ENCODE data around the gene PRSS33. TPM values are rescaled to one million over a fixed set of nuclear protein-coding genes. Genes with fewer than 3 reads are reported as not detected.

The PRSS33 gene
- total RNA-seq, 1 donor from 2014 or later = not detected

DNA sequence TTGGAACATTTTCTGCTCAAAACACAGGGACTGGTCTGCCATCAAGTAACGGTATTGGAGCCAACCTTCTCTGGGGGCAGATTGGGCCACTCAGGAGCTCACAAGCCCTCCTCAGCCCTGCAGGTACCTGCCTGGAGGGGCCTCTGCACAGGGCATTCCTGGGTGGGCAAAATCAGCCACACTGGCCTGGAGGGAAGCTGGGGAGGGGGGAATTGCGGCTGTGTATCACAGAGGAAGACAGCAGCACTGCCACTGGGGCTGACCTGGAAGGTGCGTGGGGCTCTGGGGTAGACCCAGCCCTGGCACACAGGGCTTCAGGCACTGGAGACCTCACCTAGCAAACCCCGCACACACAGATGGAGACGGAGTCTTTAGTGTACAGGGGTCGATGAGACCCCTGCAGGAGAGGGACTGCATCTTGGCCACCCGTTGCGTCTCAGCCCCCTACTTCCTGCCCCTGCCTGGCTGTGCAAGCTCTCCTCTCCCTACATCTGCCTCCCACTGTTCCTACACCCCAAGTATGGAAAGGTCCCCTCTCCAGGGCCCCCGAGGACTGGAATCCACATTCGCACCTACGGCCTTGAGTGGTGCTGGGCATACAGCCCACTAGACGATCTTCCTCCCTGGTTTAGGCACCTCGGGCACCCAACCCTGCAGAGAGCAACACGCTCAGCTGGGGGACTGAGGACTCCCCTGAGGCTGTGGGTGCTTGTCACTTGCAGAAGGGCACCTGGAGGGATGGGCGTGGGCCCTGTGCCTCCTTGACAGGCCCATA lies 42.1 kb downstream of the PRSS33 start:
- DNase-seq (ENCODE audit: extremely low read depth, low read depth, low spot score) = no peak

DNA sequence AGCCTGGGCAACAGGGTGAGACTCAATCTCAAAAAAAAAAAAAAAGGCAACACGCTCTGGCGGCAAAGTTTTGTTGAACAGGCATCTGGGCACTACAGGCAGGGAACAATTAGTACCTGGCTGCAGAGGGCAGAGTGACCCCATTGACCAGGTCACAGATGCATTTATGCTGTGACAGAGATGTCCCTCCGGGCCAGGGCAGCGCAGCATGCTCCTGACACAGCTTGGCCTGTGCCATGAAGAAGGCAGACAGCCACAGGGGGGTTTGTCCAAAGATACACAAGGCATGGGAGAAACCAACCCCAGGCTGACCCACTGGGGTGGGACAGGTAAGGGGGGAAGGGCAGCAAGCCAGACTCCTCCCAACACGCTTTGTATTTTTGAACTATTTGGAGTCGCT lies 42.6 kb downstream of the PRSS33 start:
- DNase-seq (ENCODE audit: extremely low read depth, low read depth, low spot score) = no peak

DNA sequence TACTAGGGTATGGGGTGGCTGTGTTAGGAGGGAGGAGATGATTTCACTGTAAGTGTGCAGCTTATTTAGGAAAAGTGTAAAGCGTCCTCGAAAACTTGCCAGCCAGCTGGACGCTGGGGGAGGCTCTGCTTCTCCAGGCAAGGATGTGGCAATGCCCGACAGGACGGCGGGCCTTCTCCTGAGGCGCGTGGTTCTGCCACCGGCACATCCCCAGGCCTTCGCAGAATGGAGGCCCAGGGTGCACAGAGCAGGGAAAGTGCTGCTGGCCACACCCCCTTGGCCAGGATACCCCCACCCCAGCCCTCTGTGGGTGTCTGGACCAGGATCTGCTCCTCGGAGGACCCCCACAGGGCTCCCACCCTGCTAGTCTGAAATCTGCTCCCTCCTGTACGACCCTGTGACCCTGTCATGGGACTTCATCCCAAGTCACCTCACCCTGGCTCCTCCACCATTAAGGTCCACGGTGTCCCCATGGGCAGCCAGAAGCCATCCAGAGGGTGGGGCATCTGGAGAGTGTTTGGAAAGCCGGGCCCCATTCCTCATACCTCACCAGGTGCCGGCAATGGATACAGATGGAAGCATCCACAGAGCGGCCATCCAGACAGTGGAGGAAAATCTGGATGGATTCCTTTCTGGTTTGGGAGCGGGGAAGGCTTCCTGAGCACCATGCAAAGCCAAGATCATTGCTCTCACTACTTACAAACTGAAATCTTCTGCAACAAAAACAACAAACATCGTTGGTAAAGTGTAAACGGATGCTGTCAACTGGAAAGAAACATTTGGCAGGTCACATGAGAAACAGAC lies 44.2 kb downstream of the PRSS33 start:
- no peak for DNase-seq (ENCODE audit: extremely low read depth, low read depth, low spot score)

DNA sequence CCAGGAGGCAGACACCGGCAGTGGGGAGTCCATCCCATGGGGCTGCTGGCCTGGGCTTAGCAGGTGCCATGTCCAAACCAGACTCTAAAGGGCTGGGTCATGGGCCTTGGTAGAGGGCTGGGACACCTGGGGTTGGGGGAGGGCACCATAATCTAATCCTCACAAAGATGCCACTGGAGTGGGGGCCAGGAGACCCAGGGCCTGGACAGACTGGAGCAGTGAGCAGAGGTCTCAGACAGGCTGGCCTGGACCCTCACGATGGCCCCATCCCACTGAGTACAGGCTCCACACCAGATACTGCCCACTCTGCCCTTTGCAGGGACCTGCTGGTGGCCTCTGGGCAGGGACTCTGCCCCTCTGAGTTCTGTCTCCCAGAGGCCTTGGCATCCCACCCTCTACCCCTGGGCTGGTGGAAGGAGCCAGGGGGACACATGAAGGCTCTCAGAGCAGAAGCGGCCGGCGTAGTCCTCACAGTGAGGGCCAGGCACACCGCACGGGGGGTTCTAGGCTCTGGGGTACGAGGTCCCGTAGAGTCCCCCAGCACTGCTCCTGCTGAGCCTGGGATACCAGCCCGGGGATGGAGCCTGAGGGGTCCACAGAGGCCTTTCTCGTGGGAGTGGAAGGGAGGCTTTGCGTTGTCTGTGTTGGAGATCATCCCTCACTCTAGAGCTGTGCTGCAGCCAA lies 44.9 kb downstream of the PRSS33 start:
- no peak for DNase-seq (ENCODE audit: extremely low read depth, low read depth, low spot score)

DNA sequence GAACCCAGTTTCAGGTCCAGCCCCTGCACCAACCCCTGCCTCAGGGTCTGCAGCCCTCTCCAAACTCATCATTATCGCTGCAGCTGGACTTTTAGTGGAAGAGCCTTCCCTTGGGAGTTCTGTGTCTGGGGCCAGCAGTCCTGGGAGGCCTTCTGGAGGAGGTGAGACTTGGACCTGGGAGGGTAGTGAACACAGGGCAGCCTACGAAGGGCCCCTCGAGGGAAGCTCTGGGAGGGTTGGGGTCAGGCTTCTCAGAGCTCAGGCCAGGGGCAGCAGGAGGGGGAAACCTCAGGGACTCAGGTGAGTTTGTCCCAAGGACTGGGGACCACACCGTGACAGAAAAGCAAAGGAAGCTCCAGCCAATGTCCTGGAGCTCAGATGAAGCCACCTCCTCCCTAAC lies 46.2 kb downstream of the PRSS33 start:
- DNase-seq (ENCODE audit: extremely low read depth, low read depth, low spot score) = no peak

DNA sequence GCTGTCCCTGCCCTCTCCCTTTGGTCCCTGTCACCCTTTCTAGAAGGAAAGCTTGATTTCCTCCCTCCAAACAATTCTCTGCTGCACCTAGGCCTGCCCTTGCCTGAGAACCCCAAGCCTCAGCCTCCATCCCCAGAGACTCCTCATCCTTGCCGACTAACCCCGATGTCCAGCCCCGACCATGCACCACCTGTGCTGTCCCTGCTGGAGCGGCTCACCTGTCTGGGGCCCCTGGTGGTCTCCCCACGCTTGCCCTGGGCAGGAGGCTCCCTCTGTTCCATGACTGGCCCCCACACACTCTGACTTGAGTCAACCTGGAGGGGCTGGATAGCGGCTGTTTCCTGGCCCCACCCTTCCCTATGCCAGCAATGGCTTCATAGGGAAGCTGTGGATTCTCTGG lies 46.9 kb downstream of the PRSS33 start:
- no peak for DNase-seq (ENCODE audit: extremely low read depth, low read depth, low spot score)

DNA sequence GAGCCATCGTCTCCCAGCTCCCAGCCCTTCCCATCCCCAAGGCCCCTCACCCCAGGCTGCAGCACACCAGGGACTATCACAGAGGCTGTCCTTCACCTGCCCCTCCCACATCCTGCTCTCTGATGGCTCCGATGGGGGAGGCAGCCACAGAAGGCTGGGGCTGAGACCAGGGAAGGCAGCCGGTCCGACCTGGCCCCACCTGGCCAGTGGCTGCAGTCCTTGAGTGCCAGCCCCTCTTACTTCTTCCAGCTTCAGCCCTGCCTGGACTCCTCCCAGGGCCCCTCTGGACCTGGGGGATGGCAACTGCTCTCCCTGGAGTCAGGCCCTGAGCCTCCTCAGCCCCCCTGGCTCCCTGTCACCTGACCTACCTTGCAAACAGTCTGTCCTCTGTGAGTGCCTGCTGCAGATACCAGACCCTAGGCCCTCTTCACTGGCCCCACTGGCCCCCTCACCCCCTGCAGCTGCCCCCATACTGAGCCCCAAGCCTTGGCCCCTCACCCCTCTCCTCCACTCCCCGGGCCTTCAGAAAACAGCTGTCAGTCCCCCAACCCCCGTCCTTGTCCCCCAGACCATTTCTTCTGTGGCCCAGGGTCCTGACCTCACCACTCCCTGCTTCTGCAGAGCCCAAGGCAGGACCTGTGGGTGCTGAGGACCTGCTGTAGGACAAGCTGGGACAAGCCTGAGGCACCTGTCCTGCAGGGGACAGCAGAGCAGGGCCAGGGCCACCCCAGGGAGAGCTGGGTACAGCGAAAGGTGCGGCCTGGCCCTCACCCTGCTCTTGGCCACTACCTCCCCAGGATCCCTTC lies 47.5 kb downstream of the PRSS33 start:
- no peak for DNase-seq (ENCODE audit: extremely low read depth, low read depth, low spot score)

DNA sequence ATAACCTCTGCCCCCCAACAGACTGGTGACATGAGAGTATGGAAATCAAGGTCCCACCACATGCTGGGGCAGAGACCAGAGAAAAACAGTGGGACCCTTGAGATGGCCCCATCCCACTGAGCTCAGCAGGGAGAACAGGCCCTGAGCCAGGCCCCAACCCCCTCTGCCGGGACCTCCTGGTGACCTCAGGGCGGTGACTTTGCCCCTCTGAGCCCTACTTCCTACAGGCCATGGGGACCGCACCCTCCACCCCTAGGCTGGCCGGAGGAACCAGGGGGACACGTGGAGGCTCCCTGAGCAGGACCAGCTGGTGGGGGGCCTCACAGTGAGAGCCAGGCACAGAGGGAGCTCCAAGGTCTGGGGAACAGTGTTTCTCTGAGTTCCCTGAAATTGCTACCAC lies 48.7 kb downstream of the PRSS33 start:
- no peak for DNase-seq (ENCODE audit: extremely low read depth, low read depth, low spot score)

DNA sequence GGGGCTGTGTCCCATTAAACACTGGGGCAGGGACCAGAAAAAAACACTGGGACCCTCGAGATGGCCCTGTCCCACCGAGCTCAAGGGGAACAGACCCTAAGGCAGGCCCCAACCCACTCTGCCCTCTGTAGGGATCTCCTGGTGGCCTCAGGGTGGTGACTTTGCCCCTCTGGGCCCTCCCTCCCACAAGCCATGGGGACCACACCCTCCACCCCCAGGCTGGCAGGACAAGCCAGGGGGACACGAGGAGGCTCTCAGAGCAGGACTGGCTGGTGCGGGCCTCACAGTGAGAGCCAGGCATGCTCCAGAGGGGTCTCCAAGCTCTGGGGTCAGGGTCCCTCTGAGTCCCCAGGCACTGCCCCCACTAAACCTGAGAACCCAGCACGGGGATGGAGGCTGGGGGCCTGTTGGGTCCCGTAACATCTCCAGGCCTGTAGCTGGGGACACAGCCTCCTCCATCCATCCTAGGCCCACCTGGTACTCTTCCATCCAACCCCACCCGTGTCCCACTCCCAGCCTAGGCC lies 49.4 kb downstream of the PRSS33 start:
- DNase-seq (ENCODE audit: extremely low read depth, low read depth, low spot score) = no peak

DNA sequence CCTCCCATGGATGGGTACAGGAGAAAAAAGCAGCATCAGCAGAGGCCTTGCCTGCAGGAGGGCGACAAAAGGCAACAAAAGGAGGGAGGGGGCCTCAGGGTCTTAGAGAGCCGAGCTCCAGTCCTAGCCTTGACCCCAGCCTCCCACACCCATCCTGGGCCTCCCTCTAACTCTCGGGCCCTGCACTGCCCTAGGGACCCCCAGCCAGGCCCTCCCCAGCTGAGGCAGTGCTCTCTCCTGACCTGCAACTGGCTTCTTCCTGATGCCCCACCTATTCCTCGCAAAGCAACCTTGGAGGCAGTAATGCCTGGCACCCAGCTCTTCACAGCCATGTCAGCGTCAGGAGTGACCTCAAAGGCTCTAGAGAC lies 50.1 kb downstream of the PRSS33 start:
- no peak for DNase-seq (ENCODE audit: extremely low read depth, low read depth, low spot score)

DNA sequence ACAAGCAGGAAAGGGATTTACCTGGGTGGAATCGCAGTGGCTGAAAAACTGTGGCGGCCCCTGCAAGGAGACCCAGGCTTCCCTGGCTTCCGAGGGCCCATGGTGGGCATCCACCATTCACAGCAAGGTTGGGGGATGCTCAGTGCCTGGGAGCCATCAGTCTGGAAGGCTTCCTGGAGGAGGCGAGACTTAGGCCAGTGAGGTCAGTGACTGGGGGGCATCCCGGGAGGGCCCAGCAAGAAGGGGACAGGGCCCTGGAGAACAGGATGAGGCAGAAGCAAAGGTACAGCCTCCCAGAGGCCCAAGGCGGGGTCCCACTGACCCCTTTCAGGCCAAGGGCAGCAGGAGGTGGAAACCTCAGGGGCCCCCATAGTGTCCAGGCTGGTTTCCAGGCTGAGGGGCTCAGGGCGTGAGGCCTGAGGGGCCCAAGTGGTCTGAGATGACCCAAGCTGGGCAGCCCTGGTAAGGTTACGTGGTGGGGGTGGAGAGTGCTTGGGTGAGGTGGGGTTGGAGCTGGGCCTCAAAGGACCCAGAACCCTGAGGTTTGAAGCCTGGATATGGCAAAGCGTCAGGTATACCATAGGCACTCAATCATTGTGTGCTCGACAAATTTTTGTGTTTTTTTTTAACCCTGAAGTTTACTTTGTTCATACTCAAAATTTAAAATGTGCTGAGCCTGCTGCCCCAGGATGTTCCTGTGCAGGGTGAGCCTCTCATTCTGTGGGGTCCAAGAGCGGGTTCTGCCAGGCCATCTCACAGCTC lies 50.7 kb downstream of the PRSS33 start:
- no peak for DNase-seq (ENCODE audit: extremely low read depth, low read depth, low spot score)

DNA sequence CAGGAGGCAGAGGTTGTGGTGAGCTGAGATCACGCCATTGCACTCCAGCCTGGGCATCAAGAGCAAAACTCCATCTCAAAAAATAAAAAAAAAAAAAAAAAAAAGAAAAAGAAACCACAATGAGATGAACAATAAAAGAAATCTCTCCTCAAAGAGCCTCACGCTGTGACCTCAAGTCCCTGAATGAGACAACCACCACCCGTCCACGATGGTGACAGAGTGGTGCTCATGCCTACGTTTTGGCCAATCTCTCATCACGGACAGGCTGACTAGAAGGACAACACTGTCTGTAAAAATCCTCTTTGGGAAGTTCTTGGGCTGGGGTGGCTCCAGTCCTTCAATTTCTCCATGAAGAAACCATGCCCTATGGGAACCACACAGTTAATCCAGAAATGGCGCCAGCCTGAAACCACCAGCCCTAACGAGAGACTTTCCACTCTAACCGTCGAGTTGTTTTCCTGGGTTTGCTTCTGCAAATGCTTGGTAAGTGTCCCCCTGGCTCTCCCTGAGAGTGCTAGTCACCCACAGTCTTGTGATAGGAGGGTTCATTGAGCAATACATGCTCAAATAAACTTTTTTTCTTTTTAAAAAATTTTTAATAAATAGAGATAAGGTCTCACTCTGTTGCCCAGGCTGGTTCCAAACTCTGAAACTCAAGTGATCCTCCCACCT lies 52.4 kb downstream of the PRSS33 start:
- no peak for DNase-seq (ENCODE audit: extremely low read depth, low read depth, low spot score)

Other genes starting within 250 kb of the PRSS33 start
- gene PDPK1, start 249.5 kb downstream of the PRSS33 start, total RNA-seq = 21.0 and 32.0 TPM in 2 replicates
- 40.2 and 66.9 TPM in 2 replicates for gene KCTD5, start 105.0 kb downstream of the PRSS33 start, total RNA-seq
- gene PRSS27, start 67.3 kb downstream of the PRSS33 start, total RNA-seq = 0.05 and 1.1 TPM in 2 replicates
- gene SRRM2, start 34.9 kb downstream of the PRSS33 start, total RNA-seq = 117 and 239 TPM in 2 replicates
- gene ELOB, start 10.3 kb downstream of the PRSS33 start, total RNA-seq = 231 and 338 TPM in 2 replicates
- gene PRSS41, start 10.9 kb upstream of the PRSS33 start, total RNA-seq = not detected in 2 replicates
- gene PRSS21, start 29.7 kb upstream of the PRSS33 start, total RNA-seq = not detected in 2 replicates
- gene ZG16B, start 42.7 kb upstream of the PRSS33 start, total RNA-seq = 0.99 TPM in 1 of 2 replicates, not detected in the other
- 0.44 TPM in 1 of 2 replicates, not detected in the other for gene PRSS22, start 70.6 kb upstream of the PRSS33 start, total RNA-seq
- 81.6 and 96.0 TPM in 2 replicates for gene FLYWCH2, start 95.7 kb upstream of the PRSS33 start, total RNA-seq
- gene FLYWCH1, start 124.4 kb upstream of the PRSS33 start, total RNA-seq = 49.2 and 56.5 TPM in 2 replicates
- 0.15 TPM in 1 of 2 replicates, not detected in the other for gene KREMEN2, start 176.7 kb upstream of the PRSS33 start, total RNA-seq
- 10.7 and 14.9 TPM in 2 replicates for gene PAQR4, start 181.8 kb upstream of the PRSS33 start, total RNA-seq
- gene PKMYT1, start 192.9 kb upstream of the PRSS33 start, total RNA-seq = 9.0 and 12.9 TPM in 2 replicates
- not detected in 2 replicates for gene CLDN9, start 225.4 kb upstream of the PRSS33 start, total RNA-seq
- 0.12 and 12.9 TPM in 2 replicates for gene CLDN6, start 230.6 kb upstream of the PRSS33 start, total RNA-seq
- gene TNFRSF12A, start 232.8 kb upstream of the PRSS33 start, total RNA-seq = 202 and 204 TPM in 2 replicates
- 24.7 and 32.6 TPM in 2 replicates for gene HCFC1R1, start 236.4 kb upstream of the PRSS33 start, total RNA-seq
- 20.7 and 28.9 TPM in 2 replicates for gene THOC6, start 236.5 kb upstream of the PRSS33 start, total RNA-seq
- gene BICDL2, start 249.4 kb upstream of the PRSS33 start, total RNA-seq = not detected in 2 replicates